ENCODE measurements around the gene TMEM80.

DNA sequence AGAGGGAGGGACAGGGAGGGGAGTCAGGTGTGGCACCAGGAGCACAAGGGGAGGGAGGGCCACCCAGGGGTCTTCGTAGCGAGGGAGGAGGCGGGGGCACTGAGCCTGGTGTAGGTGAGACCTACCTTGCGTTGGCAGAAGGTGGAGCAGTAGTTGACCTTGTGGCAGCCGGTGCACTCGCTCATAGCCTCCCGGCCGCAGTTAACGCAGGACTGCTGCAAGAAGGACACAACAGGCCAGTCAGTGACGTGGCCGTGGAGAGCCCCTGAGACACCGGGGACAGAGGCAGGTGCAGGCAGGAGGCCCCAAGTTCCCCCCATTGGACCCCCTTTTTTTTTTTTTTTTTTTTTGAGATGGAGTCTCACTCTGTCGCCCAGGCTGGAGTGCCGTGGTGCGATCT, 41.8 kb upstream of the TMEM80 start:
- TF ChIP-seq, protein P1, sequence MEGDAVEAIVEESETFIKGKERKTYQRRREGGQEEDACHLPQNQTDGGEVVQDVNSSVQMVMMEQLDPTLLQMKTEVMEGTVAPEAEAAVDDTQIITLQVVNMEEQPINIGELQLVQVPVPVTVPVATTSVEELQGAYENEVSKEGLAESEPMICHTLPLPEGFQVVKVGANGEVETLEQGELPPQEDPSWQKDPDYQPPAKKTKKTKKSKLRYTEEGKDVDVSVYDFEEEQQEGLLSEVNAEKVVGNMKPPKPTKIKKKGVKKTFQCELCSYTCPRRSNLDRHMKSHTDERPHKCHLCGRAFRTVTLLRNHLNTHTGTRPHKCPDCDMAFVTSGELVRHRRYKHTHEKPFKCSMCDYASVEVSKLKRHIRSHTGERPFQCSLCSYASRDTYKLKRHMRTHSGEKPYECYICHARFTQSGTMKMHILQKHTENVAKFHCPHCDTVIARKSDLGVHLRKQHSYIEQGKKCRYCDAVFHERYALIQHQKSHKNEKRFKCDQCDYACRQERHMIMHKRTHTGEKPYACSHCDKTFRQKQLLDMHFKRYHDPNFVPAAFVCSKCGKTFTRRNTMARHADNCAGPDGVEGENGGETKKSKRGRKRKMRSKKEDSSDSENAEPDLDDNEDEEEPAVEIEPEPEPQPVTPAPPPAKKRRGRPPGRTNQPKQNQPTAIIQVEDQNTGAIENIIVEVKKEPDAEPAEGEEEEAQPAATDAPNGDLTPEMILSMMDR (IDR thresholded peaks at IDR 0.05) = no peak
- no peak for TF ChIP-seq POLR2A (IDR thresholded peaks at IDR 0.05)

All from adrenal gland (tissue), 5 donors.